Astrocyte of the cerebellum (primary cell): Measurements from ENCODE around the gene ITPRID2.

Source experiments
- DNase-seq: peaks from one replicate; pipeline ENCODE4 v3.0.0-alpha.2; 2011; ENCODE audit warnings: low read depth
- H3K4me3 ChIP-seq: 2 replicates; pipeline ENCODE4 v1.5.1; 2011; ENCODE audit warnings: mild to moderate bottlenecking, low read depth, low read length, moderate library complexity
- in situ Hi-C: cut with HindIII; loops from 2 replicates; pipeline ENCODE4 v1.10.0; 2017; ENCODE audit warnings: low sequenced_read_pairs
- TF ChIP-seq, protein P1 (sequence below): IDR thresholded peaks from 2 replicates; pipeline ENCODE4 v1.5.1; 2012; ENCODE audit warnings: low read length, low read depth, moderate library complexity, mild to moderate bottlenecking; ENCODE audit errors: missing control alignments

Gene ITPRID2

DNA sequence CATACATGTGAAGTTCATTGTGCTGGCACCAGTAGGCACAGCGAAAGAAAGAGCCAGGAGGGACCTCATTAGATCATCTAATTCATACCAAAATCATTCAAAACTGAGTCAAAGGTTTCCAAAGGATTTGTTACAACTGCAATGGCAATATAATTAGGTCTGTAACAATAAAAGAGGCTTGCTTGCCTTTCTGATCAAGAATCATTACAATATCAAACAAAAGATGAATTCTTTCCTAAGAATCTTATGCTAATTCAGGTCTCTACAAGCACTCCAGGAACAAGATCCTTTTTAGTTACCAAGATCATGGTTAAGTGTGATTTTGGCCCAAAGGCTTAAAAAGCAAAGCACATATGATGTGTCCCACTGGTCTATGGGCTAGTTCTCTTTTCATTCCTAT, 41.9 kb upstream of the ITPRID2 start:
- DNase-seq = no peak
- TF ChIP-seq, protein P1, sequence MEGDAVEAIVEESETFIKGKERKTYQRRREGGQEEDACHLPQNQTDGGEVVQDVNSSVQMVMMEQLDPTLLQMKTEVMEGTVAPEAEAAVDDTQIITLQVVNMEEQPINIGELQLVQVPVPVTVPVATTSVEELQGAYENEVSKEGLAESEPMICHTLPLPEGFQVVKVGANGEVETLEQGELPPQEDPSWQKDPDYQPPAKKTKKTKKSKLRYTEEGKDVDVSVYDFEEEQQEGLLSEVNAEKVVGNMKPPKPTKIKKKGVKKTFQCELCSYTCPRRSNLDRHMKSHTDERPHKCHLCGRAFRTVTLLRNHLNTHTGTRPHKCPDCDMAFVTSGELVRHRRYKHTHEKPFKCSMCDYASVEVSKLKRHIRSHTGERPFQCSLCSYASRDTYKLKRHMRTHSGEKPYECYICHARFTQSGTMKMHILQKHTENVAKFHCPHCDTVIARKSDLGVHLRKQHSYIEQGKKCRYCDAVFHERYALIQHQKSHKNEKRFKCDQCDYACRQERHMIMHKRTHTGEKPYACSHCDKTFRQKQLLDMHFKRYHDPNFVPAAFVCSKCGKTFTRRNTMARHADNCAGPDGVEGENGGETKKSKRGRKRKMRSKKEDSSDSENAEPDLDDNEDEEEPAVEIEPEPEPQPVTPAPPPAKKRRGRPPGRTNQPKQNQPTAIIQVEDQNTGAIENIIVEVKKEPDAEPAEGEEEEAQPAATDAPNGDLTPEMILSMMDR = no peak
- H3K4me3 ChIP-seq = no peak overlapping the region
- in situ Hi-C loops = no loop called here

DNA sequence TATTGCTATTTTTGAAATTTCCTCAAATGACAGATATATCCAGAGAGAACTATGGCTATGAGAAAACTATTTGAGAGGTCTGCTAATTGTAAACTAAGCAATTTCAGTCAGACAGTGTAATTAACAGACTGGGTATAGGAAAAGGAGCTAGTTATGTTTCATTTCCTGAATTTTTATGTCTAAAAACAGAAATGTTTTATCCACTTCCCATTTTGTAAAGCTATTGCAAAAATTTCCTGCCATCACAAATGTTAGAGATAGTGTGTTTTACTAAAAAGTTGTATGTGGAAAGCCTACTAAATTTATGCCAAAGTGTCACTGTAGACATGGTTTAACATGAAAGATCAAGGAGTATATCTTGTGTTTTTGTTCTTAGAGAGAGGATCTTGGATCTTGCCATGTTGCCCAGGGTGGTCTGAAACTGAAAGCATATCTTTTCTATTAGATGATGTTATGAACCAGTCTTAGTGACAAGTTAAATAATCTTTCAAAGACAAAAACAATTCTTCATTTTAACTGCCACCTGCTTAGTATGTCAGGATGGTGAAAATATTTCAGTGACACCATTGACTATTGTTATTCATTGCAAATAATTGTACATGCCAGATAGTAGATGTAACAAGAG, 40.5 kb upstream of the ITPRID2 start:
- in situ Hi-C loops = no loop called here
- no peak overlapping the region for H3K4me3 ChIP-seq
- TF ChIP-seq, protein P1 = no peak
- DNase-seq = no peak

DNA sequence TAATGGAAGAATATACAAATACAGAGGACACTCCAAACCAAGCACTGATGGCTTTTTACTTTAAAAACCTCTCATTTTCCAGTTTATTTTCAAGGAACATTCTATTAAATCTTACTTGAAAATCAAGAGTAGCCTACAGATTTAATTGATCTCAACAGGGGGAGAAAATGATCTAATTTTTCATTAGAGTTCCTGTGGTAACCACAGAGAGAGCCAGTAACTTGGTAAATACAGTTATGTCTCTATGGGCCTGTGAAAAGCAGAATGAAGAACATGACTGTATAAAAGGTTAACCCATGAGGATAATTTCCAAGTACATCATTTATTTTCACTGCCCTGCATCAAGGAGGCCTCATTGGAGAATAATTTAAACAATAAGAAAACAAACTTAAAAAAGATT, 39.8 kb upstream of the ITPRID2 start:
- H3K4me3 ChIP-seq = no peak overlapping the region
- in situ Hi-C loops = no loop called here
- no peak for DNase-seq
- TF ChIP-seq, protein P1 = no peak

DNA sequence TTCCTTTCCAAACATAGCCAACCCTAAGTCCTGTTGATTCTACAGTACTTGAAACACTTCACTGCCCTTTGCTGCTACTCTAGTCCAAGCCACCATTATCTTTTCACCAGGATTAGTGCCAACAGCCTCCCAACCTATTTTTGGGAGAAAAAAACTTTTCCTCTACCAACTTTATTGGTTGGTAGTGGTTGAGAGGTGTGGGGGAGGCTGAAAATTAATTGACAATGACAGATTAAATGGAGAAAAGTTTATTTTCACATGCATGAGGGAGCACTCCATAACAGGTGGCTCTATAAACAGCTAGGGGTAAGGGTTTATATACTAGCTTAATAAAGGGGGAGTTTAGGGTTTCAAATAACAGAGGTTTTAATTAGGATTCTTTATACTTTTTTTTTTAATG, 37.8 kb upstream of the ITPRID2 start:
- TF ChIP-seq, protein P1 = no peak
- H3K4me3 ChIP-seq = no peak overlapping the region
- in situ Hi-C loops = no loop called here
- DNase-seq = no peak

DNA sequence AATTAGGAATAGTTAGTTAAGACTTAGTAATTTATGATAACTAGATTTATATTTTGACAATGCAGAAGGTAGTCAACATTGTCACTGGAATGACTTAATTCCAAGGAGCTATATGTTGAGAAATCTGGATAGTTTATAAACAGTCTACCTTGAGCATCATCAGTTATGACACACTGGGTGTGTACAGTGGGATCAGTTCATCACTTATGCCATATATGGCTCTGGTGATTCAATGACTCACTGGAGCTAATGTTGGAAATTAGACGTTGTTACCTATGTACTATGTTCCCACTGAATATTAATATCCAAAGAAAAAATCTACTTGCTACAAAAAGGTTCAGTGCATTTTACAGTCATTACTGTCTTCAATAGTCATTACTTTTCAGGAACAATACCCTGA, 34.0 kb upstream of the ITPRID2 start:
- TF ChIP-seq, protein P1 = no peak
- in situ Hi-C loops = no loop called here
- no peak for DNase-seq
- H3K4me3 ChIP-seq = no peak overlapping the region

DNA sequence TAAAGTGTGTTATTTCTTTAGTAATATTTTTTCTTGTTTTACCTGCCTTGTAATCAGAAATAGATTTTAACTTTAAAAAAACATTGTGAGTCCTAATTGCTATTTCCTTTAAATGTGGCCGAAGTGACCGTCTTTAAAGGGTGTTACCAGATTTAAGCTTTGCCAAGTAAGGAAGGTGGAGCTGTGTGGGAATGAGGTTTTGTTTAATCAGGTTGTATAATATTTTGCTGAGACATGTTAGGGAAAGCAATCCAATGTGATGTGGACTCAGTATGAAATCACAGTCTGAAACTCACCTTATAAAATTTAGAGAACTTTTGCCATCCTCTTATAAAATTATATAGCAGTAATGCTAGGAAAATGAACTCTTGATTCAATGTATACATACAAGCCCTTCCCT, 32.9 kb upstream of the ITPRID2 start:
- in situ Hi-C loops = no loop called here
- no peak for DNase-seq
- no peak overlapping the region for H3K4me3 ChIP-seq
- TF ChIP-seq, protein P1 = no peak
